GM19193 (cell line): ENCODE measurements around the gene CEP192.
A peak's percentile ranks its signal among the peaks of the same experiment; 100 is the strongest.

Source experiments
- POLR2A ChIP-seq: IDR thresholded peaks from 4 replicates; pipeline ENCODE4 v1.6.1; 2011; ENCODE audit not compliant: insufficient read depth, insufficient read length; ENCODE audit errors: extremely low read depth

The CEP192 gene, protein sequence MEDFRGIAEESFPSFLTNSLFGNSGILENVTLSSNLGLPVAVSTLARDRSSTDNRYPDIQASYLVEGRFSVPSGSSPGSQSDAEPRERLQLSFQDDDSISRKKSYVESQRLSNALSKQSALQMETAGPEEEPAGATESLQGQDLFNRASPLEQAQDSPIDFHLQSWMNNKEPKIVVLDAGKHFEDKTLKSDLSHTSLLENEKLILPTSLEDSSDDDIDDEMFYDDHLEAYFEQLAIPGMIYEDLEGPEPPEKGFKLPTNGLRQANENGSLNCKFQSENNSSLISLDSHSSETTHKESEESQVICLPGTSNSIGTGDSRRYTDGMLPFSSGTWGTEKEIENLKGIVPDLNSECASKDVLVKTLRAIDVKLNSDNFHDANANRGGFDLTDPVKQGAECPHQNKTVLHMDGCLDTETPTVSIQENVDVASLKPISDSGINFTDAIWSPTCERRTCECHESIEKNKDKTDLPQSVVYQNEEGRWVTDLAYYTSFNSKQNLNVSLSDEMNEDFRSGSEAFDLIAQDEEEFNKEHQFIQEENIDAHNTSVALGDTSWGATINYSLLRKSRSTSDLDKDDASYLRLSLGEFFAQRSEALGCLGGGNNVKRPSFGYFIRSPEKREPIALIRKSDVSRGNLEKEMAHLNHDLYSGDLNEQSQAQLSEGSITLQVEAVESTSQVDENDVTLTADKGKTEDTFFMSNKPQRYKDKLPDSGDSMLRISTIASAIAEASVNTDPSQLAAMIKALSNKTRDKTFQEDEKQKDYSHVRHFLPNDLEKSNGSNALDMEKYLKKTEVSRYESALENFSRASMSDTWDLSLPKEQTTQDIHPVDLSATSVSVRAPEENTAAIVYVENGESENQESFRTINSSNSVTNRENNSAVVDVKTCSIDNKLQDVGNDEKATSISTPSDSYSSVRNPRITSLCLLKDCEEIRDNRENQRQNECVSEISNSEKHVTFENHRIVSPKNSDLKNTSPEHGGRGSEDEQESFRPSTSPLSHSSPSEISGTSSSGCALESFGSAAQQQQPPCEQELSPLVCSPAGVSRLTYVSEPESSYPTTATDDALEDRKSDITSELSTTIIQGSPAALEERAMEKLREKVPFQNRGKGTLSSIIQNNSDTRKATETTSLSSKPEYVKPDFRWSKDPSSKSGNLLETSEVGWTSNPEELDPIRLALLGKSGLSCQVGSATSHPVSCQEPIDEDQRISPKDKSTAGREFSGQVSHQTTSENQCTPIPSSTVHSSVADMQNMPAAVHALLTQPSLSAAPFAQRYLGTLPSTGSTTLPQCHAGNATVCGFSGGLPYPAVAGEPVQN (N-terminal part only)

GRCh38 chr18:12990967-12991820 lies at the start of gene CEP192:
TSS of gene CEP192 (plus strand) at chr18:12991362. CDS start at chr18:12999425, 8,063 bp downstream.
- peak; percentile 93 for TF ChIP-seq POLR2A

DNA sequence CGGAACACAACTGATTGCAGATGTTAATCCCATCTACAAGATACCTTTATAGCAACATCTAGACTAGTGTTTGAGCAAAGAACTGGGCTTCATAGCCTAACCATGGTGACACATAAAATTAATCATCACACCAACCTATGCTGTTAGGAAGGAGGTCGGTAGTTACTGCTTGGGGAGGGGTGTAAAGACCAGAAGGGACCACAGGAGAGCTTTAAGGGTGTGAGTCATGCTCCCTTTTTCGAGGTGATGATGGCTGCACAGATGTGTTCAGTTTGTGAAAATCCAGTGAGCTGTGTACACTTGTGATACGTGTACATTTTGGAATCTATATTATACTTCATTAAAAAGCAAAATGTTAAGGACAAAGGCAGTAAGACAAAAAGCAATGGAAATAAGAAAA lies 47.9 kb upstream of the CEP192 start:
- no peak for TF ChIP-seq POLR2A

DNA sequence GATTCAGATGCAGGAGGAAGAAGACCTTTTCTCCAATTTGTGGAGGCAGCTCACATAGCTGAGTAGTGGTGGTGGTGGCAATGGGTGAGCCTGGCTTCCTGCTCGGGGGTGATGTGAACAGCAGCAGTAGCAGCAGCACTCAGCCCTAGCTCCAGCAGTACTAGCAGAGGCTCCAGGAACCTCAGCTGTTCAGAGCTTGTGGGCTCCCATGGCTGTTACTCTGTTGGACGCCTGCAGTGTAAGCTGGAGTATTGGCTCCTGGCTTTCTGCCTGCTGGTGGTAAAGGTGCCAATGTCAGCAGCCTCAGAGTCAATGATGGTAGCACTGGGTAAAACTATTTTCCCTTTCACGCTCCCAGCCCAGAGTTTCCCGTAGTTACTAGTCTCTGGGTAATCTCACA lies 46.5 kb upstream of the CEP192 start:
- TF ChIP-seq POLR2A, result no peak

DNA sequence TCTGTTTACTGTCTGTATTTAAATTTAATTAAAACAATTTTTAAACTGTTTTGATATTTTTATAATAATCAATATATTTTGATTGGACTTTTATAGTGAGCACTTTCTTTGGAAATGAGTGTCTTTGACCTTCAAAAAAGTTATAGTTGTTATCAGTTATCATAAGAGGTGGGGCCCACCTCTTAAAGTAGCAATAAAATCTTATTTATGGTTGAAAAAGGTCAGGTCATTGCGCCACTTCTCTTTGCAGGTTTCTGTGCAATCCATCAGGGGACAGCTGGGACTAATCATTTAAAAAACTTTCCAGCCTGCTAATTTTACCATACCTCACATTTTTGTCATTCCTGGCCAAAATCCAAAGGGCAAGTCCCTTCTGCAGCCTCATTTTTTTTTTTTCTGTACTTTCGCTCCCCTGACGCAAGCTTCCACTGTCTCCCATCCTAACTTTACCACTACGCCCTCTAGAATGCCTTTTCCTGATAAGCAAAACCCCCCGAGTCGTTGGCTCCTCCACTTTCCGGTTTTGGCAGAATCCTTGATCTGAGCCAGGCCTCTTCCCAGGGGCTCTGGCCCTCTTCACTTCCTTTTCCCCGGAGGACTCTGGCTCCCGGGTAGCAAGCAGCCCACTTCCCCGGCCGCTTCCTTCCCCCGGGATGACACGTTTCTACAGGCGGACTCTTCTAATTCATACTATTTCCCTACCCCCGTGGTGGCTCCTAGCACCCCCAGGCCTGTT lies 44.4 kb upstream of the CEP192 start:
- TF ChIP-seq POLR2A, result no peak

DNA sequence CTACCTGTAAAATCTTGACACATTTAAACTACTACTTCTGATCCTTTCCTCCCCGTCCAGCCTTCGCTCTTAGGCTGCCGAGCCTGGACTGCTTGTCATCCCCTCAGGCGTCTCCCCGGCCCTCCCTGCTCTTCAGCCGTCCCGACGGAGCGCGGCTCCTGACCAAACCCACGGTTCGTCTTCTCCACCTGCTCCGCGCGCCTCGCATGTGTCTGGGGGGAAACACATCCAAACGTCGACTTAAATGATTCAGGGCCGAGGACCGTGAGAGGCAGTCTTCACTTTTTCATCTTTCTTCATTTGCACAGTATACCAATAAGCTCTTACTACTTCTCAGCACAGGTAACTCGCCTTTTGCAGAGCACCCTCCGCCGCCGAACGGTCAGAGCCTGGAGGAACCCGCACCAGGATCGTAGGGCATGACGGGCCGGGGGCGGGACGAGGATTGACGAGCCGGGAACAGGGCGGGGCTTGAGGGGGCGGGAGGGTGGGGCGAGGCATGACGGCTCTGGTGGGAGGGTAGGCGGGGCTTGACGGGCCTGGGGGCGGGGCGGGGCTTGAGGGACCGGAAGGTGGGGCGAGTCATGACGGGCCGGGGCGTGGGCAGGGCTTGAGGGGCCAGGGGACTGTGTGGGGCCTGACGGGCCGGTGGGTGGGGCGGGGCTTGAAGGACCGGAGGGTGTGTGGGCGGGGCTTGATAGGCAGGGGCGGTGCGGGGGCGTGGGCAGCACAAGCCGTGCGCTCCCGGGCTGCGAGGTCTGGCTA lies 43.7 kb upstream of the CEP192 start, which contains the start of gene SEH1L:
Gene SEH1L, plus strand, starts transcription at position 727 of the 765 bp plus-strand sequence. CDS start 111 bp downstream, outside the sequence.
- no peak for TF ChIP-seq POLR2A

GRCh38 chr18:12948050-12948804 lies 42.9 kb upstream of the CEP192 start:
- peak; percentile 83 for TF ChIP-seq POLR2A

DNA sequence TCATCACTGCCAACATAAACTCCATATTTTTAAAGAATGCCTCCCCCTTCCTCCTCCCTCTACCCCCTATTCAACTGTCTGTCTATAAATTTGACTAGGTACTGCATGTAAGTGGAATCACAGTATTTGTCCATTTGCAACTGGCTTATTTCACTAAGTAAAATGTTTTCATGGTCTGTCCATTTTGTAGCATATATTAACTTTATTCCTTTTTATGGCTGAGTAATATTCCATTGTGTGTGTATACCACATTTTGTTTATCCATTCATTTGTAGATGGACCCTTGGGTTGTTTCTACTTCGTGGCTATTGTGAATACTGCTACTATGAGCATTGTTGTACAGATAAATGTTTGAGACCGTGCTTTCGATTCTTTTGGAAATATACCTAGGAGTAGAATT lies 32.7 kb upstream of the CEP192 start:
- no peak for TF ChIP-seq POLR2A

- no peak for TF ChIP-seq POLR2A
These were observed 30.8 kb upstream of the CEP192 start for GRCh38 chr18:12960395-12960794.

DNA sequence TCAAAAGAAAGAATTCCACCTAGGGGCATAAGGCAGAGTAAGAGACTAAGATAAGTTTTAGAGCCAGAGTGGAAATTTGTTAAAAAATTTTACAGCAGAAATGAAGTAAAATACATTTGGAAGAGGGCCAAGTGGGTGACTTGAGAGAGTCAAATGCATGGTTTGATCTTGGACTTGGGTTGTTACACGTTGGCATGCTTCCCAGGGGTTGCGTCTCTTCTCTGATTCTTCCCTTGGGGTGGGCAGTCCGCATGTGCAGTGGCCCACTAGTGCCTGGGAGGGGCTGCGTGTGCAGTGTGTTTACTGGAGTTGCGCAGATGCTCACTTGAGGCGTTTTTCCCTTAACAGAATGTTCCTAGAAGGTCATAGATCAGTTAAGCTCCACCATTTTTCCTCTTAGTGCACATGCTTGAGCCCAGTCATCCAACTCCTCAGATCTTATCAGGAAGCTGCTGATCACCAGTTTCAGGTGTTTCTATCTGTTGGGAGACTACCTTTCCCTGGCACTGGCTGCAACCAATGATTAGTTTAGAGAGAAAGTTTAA lies 30.2 kb upstream of the CEP192 start:
- no peak for TF ChIP-seq POLR2A

DNA sequence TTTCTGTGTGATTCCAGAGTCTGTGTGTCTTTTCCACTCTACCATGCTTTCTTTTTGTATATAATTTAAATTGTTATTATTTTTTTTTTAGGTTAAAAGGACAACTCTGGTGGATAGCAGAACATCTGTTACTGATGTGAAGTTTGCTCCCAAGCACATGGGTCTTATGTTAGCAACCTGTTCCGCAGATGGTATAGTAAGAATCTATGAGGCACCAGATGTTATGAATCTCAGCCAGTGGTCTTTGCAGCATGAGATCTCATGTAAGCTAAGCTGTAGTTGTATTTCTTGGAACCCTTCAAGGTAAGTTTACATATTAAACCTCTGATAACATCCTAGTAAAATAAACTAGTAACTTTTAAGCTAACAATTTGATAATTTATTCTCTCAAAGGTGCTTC lies 28.1 kb upstream of the CEP192 start:
- no peak for TF ChIP-seq POLR2A

DNA sequence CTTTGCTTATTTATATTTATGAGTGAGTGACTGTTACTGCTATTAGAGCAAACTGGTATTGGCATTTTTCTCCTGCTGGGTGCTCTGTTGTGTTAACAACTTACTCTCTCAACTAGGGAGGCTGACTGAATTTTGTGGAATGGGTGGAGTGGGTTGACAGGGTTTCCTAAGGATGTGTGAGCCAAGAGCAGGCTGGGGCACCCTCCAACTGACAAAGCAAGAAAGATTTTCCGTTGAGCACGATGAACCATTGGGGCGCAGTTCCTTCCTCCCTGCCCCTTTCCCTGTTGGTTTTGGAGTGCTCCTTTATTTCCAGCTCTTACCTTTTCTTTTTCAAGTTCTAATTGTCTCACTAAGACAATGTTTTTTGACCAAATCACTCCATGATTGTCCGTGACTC lies 23.0 kb upstream of the CEP192 start:
- TF ChIP-seq POLR2A, result no peak
